Esophagus (tissue), 2 donors: ENCODE results near the gene POLDIP2. TPM values are rescaled to one million over a fixed set of nuclear protein-coding genes. Genes with fewer than 3 reads are reported as not detected.

Experiments used
- H3K27ac ChIP-seq, 2 donors: one replicate each; pipeline ENCODE4 v1.5.1; 2013; ENCODE audit warnings: low read depth in 2 of 2, mild to moderate bottlenecking in 2 of 2, inconsistent platforms in 1 of 2, low read length in 1 of 2, moderate library complexity in 1 of 2
- H3K27me3 ChIP-seq, 2 donors: one replicate each; pipeline ENCODE4 v1.6.1; 2013; ENCODE audit warnings: low read length in 2 of 2, control low read depth in 1 of 2, mild to moderate bottlenecking in 1 of 2; ENCODE audit not compliant: insufficient read depth in 2 of 2, control insufficient read depth in 1 of 2
- H3K36me3 ChIP-seq, 2 donors: one replicate each; pipeline ENCODE4 v1.6.1; 2013; ENCODE audit warnings: low read length in 1 of 2; ENCODE audit not compliant: control insufficient read depth in 2 of 2, insufficient read depth in 2 of 2
- H3K4me1 ChIP-seq, 2 donors: one replicate each; pipeline ENCODE4 v1.6.1; 2013; ENCODE audit warnings: low read length in 1 of 2; ENCODE audit not compliant: control insufficient read depth in 2 of 2, insufficient read depth in 2 of 2
- H3K4me3 ChIP-seq, 2 donors: one replicate each; pipeline ENCODE4 v1.5.1; 2013; ENCODE audit warnings: low read length in 2 of 2, mild to moderate bottlenecking in 2 of 2, low read depth in 1 of 2, moderate library complexity in 1 of 2
- H3K9me3 ChIP-seq, 2 donors: one replicate each; pipeline ENCODE4 v1.6.1; 2013; ENCODE audit warnings: mild to moderate bottlenecking in 2 of 2, low read depth in 1 of 2, low read length in 1 of 2, moderate library complexity in 1 of 2; ENCODE audit not compliant: control insufficient read depth in 2 of 2, insufficient read depth in 1 of 2
- whole genome bisulfite sequencing, 2 donors: extraction: QIAGEN DNeasy Blood & Tissue Kit; methylation state at CpG; one replicate each; pipeline ENCODE4 v1.1.7; 2013; 5-methylcytosine and 5-hydroxymethylcytosine counted together
- polyA plus RNA-seq, 2 donors: library from polyadenylated mRNA; stranded (reverse); fragments of 200-250 nt; gene quantifications; one replicate each; pipeline ENCODE4 v1.2.3, GENCODE V29; 2013
- donor health status: healthy with polysubstance abuse.
- donor health status: Bipolar disorder and iron deficiency.

POLDIP2 gene
- polyA plus RNA-seq, 2 donors = 29.8 to 69.3 TPM

GRCh38 chr17:28390984-28391383 lies 33.7 kb upstream of the POLDIP2 start:
- H3K27ac ChIP-seq = no peak overlapping the region
- no peaks in the 10 kb centered on the region for H3K4me1 ChIP-seq
- 98 to 100% methylated on average over 1 of the region's 1 CpG for WGBS, 2 donors
- no peaks in the 10 kb centered on the region for H3K9me3 ChIP-seq
- H3K36me3 ChIP-seq = peaks cover 7 to 12% of the 10 kb centered on the region in 2 donors
- H3K27me3 ChIP-seq = no peaks in the 10 kb centered on the region
- H3K4me3 ChIP-seq = no peak overlapping the region

GRCh38 chr17:28390563-28390962 lies 33.2 kb upstream of the POLDIP2 start:
- Histone ChIP-seq H3K27me3 (no peaks in the 10 kb centered on the region), H3K4me1 (no peaks in the 10 kb centered on the region), H3K27ac (no peak overlapping the region), H3K9me3 (no peaks in the 10 kb centered on the region), H3K4me3 (no peak overlapping the region), H3K36me3 (peaks cover 4 to 12% of the 10 kb centered on the region in 2 donors)
- 87 to 97% methylated on average over 2 of the region's 2 CpGs for WGBS, 2 donors

- WGBS, 2 donors = 86 to 96% methylated on average over 1 of the region's 1 CpG
- H3K4me3 ChIP-seq = no peak overlapping the region
- no peaks in the 10 kb centered on the region for H3K9me3 ChIP-seq
- peaks cover 4 to 12% of the 10 kb centered on the region in 2 donors for H3K36me3 ChIP-seq
- H3K27ac ChIP-seq = no peak overlapping the region
- H3K4me1 ChIP-seq = peaks cover 0 to 3% of the 10 kb centered on the region in 2 donors
- H3K27me3 ChIP-seq = no peaks in the 10 kb centered on the region
Observed at GRCh38 chr17:28390141-28390540, 32.8 kb upstream of the POLDIP2 start.

- WGBS, 2 donors = 97% methylated on average over 11 of the region's 11 CpGs
- H3K4me3 ChIP-seq = no peak overlapping the region
- H3K27ac ChIP-seq = no peak overlapping the region
- no peaks in the 10 kb centered on the region for H3K27me3 ChIP-seq
- no peaks in the 10 kb centered on the region for H3K9me3 ChIP-seq
- H3K4me1 ChIP-seq = peaks cover 0 to 3% of the 10 kb centered on the region in 2 donors
- peaks cover 4 to 12% of the 10 kb centered on the region in 2 donors for H3K36me3 ChIP-seq
Observed at GRCh38 chr17:28388106-28388505, 30.8 kb upstream of the POLDIP2 start.

GRCh38 chr17:28386391-28386790 lies 29.1 kb upstream of the POLDIP2 start:
- Histone ChIP-seq H3K36me3 (peaks cover 3 to 9% of the 10 kb centered on the region in 2 donors), H3K4me3 (no peak overlapping the region), H3K4me1 (peaks cover 2 to 6% of the 10 kb centered on the region in 2 donors), H3K9me3 (no peaks in the 10 kb centered on the region), H3K27ac (no peak overlapping the region), H3K27me3 (no peaks in the 10 kb centered on the region)

- H3K36me3 ChIP-seq = peaks cover 0 to 6% of the 10 kb centered on the region in 2 donors
- peaks cover 5 to 8% of the 10 kb centered on the region in 2 donors for H3K4me1 ChIP-seq
- H3K4me3 ChIP-seq = no peak overlapping the region
- no peak overlapping the region for H3K27ac ChIP-seq
- no peaks in the 10 kb centered on the region for H3K27me3 ChIP-seq
- WGBS, 2 donors = 61 to 79% methylated on average over 8 of the region's 8 CpGs
- H3K9me3 ChIP-seq = no peaks in the 10 kb centered on the region
Observed at GRCh38 chr17:28385406-28385805, 28.1 kb upstream of the POLDIP2 start.

- Histone ChIP-seq H3K36me3 (peaks cover 0 to 6% of the 10 kb centered on the region in 2 donors), H3K4me1 (peaks cover 5 to 8% of the 10 kb centered on the region in 2 donors), H3K27me3 (no peaks in the 10 kb centered on the region), H3K9me3 (no peaks in the 10 kb centered on the region), H3K27ac (no peak overlapping the region), H3K4me3 (peak overlapping the region; percentile 52 to 65)
- 17 to 29% methylated on average over 29 of the region's 29 CpGs for WGBS, 2 donors
Observed at GRCh38 chr17:28385037-28385400, 27.7 kb upstream of the POLDIP2 start.

GRCh38 chr17:28384281-28385036 lies 27.1 kb upstream of the POLDIP2 start:
- H3K4me3 ChIP-seq = peak overlapping the region; percentile 52 to 65
- peaks cover 5 to 8% of the 10 kb centered on the region in 2 donors for H3K4me1 ChIP-seq
- 15 to 22% methylated on average over 52 to 56 of the region's 56 CpGs for WGBS, 2 donors
- no peaks in the 10 kb centered on the region for H3K27me3 ChIP-seq
- H3K27ac ChIP-seq = peak overlapping the region; percentile 16 to 48
- no peaks in the 10 kb centered on the region for H3K9me3 ChIP-seq
- H3K36me3 ChIP-seq = peaks cover 0 to 6% of the 10 kb centered on the region in 2 donors

GRCh38 chr17:28381141-28381825 lies 24.0 kb upstream of the POLDIP2 start:
- peaks cover 5 to 8% of the 10 kb centered on the region in 2 donors for H3K4me1 ChIP-seq
- H3K27me3 ChIP-seq = no peaks in the 10 kb centered on the region
- no peak overlapping the region for H3K27ac ChIP-seq
- 29 to 37% methylated on average over 72 of the region's 72 CpGs for WGBS, 2 donors
- no peaks in the 10 kb centered on the region for H3K36me3 ChIP-seq
- no peak overlapping the region for H3K4me3 ChIP-seq
- no peaks in the 10 kb centered on the region for H3K9me3 ChIP-seq
